WERI-Rb-1 (cell line): ENCODE measurements around the gene ACOT2.
A peak's percentile ranks its signal among the peaks of the same experiment; 100 is the strongest.

Experiments
- DNase-seq: peaks from one replicate; pipeline ENCODE4 v3.0.0-alpha.2; 2020
- H3K27ac ChIP-seq: fragments of 250-450 bp; sonication (Bioruptor Pico); 2 replicates; pipeline ENCODE4 v1.5.1; 2020; ENCODE audit warnings: mild to moderate bottlenecking, moderate library complexity
- H3K27me3 ChIP-seq: fragments of 250-450 bp; sonication (Bioruptor Pico); 2 replicates; pipeline ENCODE4 v1.5.1; 2021; ENCODE audit warnings: mild to moderate bottlenecking, low read depth, moderate library complexity; ENCODE audit not compliant: insufficient read depth, severe bottlenecking
- H3K36me3 ChIP-seq: fragments of 250-450 bp; sonication (Bioruptor Pico); 2 replicates; pipeline ENCODE4 v1.5.1; 2020; ENCODE audit warnings: mild to moderate bottlenecking, moderate library complexity
- H3K4me3 ChIP-seq: 2 replicates; pipeline ENCODE4 v1.5.1; 2011; ENCODE audit warnings: low read depth, mild to moderate bottlenecking, control low read depth, low read length
- H3K9me3 ChIP-seq: fragments of 250-450 bp; sonication (Bioruptor Pico); 2 replicates; pipeline ENCODE4 v1.5.1; 2021; ENCODE audit warnings: mild to moderate bottlenecking, moderate library complexity; ENCODE audit not compliant: severe bottlenecking
- TF ChIP-seq, protein P1 (sequence below): IDR thresholded peaks from 2 replicates; pipeline ENCODE4 v1.5.1; 2011; ENCODE audit warnings: low read depth, mild to moderate bottlenecking, control low read depth, inconsistent platforms, low read length

The ACOT2 gene

DNA sequence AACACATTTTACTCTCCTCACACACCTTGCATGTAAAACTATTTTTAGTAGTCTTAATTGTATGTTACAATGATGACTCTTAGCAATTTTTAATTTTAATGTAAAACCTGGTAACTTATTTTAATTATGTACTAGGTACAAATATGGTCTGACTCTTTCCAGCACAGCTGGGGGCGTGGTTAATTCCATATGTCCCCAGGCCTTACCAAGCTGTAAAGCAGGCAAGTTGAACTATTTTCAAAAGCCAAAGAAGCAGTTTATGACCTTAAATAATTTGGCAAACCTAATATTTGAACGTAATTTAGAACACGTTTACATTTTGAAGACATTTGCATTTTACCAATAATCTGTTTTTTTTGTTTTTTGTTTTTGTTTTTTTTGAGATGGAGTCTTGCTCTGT, 34.0 kb downstream of the ACOT2 start:
- no peaks in the 10 kb centered on the region for H3K27me3 ChIP-seq
- H3K36me3 ChIP-seq, result no peaks in the 10 kb centered on the region
- no peak for DNase-seq
- no peak overlapping the region for H3K27ac ChIP-seq
- H3K9me3 ChIP-seq, result no peaks in the 10 kb centered on the region
- TF ChIP-seq, protein P1, sequence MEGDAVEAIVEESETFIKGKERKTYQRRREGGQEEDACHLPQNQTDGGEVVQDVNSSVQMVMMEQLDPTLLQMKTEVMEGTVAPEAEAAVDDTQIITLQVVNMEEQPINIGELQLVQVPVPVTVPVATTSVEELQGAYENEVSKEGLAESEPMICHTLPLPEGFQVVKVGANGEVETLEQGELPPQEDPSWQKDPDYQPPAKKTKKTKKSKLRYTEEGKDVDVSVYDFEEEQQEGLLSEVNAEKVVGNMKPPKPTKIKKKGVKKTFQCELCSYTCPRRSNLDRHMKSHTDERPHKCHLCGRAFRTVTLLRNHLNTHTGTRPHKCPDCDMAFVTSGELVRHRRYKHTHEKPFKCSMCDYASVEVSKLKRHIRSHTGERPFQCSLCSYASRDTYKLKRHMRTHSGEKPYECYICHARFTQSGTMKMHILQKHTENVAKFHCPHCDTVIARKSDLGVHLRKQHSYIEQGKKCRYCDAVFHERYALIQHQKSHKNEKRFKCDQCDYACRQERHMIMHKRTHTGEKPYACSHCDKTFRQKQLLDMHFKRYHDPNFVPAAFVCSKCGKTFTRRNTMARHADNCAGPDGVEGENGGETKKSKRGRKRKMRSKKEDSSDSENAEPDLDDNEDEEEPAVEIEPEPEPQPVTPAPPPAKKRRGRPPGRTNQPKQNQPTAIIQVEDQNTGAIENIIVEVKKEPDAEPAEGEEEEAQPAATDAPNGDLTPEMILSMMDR, result no peak
- H3K4me3 ChIP-seq, result no peak overlapping the region

DNA sequence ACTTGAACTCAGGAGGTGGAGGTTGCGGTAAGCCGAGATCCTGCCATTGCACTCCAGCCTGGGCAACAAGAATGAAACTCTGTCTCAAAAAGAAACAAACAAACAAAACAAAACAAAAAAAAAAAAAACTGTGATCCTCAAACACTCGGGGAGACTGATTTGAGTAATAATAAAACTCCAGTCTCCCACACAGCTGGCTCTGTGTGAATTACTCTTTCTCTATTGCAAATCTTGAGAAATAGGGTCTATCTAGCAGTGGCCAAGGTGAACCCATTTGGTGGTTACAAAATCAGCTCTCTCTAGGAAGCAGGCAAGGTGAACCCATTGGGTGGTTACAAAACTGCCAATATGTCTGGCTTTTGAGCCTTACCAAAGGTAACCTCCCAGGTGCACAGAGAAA, 37.3 kb downstream of the ACOT2 start:
- no peaks in the 10 kb centered on the region for H3K9me3 ChIP-seq
- H3K27ac ChIP-seq, result no peak overlapping the region
- H3K4me3 ChIP-seq, result no peak overlapping the region
- TF ChIP-seq, protein P1, result no peak
- no peaks in the 10 kb centered on the region for H3K36me3 ChIP-seq
- no peaks in the 10 kb centered on the region for H3K27me3 ChIP-seq
- DNase-seq, result no peak

DNA sequence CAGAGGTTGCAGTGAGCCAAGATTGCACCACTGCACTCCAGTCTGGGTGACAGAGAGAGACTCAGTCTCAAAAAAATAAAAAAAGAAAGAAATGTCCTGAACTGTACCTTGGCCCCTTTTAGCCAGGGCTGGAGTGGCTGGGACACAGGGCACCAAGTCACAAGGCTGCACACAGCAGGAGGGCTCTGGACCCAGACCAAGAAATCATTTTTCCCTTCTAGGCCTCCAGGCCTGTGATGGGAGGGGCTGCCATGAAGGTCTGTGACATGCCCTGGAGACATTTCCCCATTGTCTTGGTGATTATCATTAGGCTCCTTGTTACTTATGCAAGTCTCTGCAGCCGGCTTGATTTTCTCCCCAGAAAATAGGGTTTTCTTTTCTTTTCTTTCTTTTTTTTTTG, 38.2 kb downstream of the ACOT2 start:
- H3K27me3 ChIP-seq, result no peaks in the 10 kb centered on the region
- H3K9me3 ChIP-seq, result no peaks in the 10 kb centered on the region
- no peak for DNase-seq
- H3K36me3 ChIP-seq, result no peaks in the 10 kb centered on the region
- H3K4me3 ChIP-seq, result no peak overlapping the region
- TF ChIP-seq, protein P1, result no peak
- no peak overlapping the region for H3K27ac ChIP-seq

DNA sequence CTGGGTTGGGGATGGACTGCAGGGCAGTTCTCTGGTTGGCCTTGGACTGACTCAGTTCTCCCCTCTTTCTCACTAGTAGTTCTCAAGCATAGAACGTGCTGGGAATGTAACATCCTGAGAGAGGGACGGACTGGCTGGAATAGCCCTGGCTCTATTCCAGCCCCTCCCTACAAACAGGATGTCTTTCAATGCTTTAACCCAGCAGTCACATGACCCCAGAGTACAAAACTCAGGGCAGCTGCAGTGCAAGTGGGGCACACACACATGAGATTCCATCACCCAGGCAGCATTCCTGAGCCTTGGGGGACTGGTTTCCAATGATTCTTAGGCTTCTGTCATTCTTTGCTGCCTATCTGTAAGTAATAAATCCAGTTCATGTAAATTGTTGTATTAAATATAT, 41.7 kb downstream of the ACOT2 start:
- Histone ChIP-seq H3K27ac (no peak overlapping the region), H3K27me3 (no peaks in the 10 kb centered on the region), H3K4me3 (no peak overlapping the region), H3K36me3 (no peaks in the 10 kb centered on the region), H3K9me3 (no peaks in the 10 kb centered on the region)
- TF ChIP-seq, protein P1, result no peak
- DNase-seq, result no peak

DNA sequence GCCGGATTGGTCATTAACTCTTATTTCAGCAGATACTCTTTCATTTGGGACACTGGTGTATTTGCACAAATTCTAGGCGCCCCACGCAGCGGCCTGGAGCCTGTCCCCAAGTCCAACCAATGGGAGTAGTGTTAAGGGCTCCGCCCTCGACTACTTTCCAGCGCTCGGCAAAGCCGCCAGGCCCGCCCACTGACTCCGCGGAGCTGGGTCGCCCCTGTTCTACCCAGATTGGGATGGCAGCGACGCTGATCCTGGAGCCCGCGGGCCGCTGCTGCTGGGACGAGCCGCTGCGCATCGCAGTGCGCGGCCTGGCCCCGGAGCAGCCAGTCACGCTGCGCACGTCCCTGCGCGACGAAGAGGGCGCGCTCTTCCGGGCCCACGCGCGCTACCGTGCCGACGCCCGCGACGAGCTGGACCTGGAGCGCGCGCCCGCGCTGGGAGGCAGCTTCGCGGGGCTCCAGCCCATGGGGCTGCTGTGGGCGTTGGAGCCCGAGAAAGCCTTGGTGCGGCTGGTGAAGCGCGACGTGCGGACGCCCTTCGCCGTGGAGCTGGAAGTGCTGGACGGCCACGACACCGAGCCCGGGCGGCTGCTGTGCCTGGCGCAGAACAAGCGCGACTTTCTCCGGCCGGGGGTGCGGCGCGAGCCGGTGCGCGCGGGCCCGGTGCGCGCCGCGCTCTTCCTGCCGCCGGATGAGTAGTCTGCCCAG, 43.5 kb downstream of the ACOT2 start, which contains the start of gene ACOT6:
Gene ACOT6, plus strand, starts transcription at position 179 of the 707 bp plus-strand sequence. Its CDS starts 55 bp downstream, at position 234.
- TF ChIP-seq, protein P1, result no peak
- H3K27ac ChIP-seq, result peak within 1 kb of the TSS; percentile 45
- DNase-seq, result peak; percentile 84
- no peaks in the 10 kb centered on the region for H3K9me3 ChIP-seq
- H3K4me3 ChIP-seq, result peak within 1 kb of the TSS; percentile 57
- H3K27me3 ChIP-seq, result no peaks in the 10 kb centered on the region
- no peaks in the 10 kb centered on the region for H3K36me3 ChIP-seq

DNA sequence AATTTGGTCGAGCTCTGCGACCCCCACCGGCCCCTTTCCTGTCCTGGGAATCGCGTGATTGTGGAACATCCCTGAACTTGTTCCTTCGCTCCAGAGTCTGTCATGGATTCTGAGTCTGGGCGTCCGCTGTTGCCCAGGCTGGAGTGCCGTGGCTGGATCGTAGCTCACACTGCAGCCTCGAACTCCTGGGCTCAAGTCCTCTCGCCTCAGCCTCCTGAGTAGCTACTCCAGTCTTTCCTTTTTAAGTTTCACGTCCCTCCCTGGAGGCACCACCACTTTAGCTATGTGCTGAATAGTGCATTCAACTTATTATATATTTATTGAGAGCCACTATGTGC, 44.0 kb downstream of the ACOT2 start:
- Histone ChIP-seq H3K36me3 (no peaks in the 10 kb centered on the region), H3K4me3 (peak overlapping the region; percentile 57), H3K27me3 (no peaks in the 10 kb centered on the region), H3K9me3 (no peaks in the 10 kb centered on the region), H3K27ac (peak overlapping the region; percentile 45; the same call in 1 of the 2 replicates)
- TF ChIP-seq, protein P1, result no peak
- DNase-seq, result no peak
